ENCODE results near the gene TEAD3. TPM values are rescaled to one million over a fixed set of nuclear protein-coding genes. Genes with fewer than 3 reads are reported as not detected.
A peak's percentile ranks its signal among the peaks of the same experiment; 100 is the strongest.

TEAD3 gene
- total RNA-seq, 1 experiment from 2014 or later, result 27.0 TPM

- Histone ChIP-seq H3K4me1 (ENCODE audit: insufficient read depth, low read length) (peaks cover 11% of the 10 kb centered on the region; the same call in 1 of the 2 replicates), H2BK120ac (ENCODE audit: low read depth, low read length, poor library complexity, severe bottlenecking) (peak overlapping the region; percentile 89), H3K4me2 (ENCODE audit: insufficient read depth, insufficient read length, low read length) (peak overlapping the region; percentile 47), H2AFZ (ENCODE audit: low read length) (no peak overlapping the region), H4K91ac (ENCODE audit: insufficient read length, low read depth, low read length) (peak overlapping the region; percentile 93), H4K5ac (ENCODE audit: insufficient read length, low read depth, low read length) (peak overlapping the region; percentile 31), H3K27ac (ENCODE audit: insufficient read length, low read depth, low read length) (peak overlapping the region; percentile 32), H3K56ac (ENCODE audit: insufficient read length, low read depth, low read length) (no peak overlapping the region), H3K23me2 (ENCODE audit: insufficient read length, low read depth, low read length, poor library complexity, severe bottlenecking) (peaks cover 16% of the 10 kb centered on the region), H3K27me3 (ENCODE audit: insufficient read depth, low read length) (no peaks in the 10 kb centered on the region), H3K23ac (ENCODE audit: insufficient read length, low read depth, low read length) (no peak overlapping the region), H3K14ac (ENCODE audit: insufficient read depth, low read length) (peak overlapping the region; percentile 80), H3K9ac (ENCODE audit: extremely low read depth, insufficient read length, low read length) (peak overlapping the region; percentile 68), H3K4ac (ENCODE audit: low read depth, low read length) (peak overlapping the region; percentile 96), H3K9me3 (ENCODE audit: control insufficient read depth, low read depth, low read length) (no peaks in the 10 kb centered on the region), H2BK12ac (ENCODE audit: insufficient read length, low read depth, low read length) (peak overlapping the region; percentile 93), H3K79me2 (ENCODE audit: insufficient read depth, low read length) (no peaks in the 10 kb centered on the region), H3K18ac (ENCODE audit: insufficient read length, low read depth, low read length) (peak overlapping the region; percentile 95), H3T11ph (ENCODE audit: low read length) (peak overlapping the region; percentile 8), H2AK5ac (ENCODE audit: insufficient read length, low read length) (no peak overlapping the region), H4K8ac (replicated peaks; ENCODE audit: insufficient read length, low read depth, low read length) (no peak overlapping the region), H2BK15ac (ENCODE audit: low read depth, low read length) (no peak overlapping the region), H4K20me1 (ENCODE audit: control insufficient read depth, insufficient read depth, insufficient read length) (no peaks in the 10 kb centered on the region), H3K79me1 (ENCODE audit: insufficient read depth, low read depth, low read length, poor library complexity, severe bottlenecking) (no peaks in the 10 kb centered on the region), H2BK20ac (ENCODE audit: low read depth, low read length, poor library complexity, severe bottlenecking) (no peak overlapping the region), H2BK5ac (ENCODE audit: insufficient read length, low read length) (peak overlapping the region; percentile 45)
- DNase-seq, result peak; percentile 79
- Mint-ChIP-seq H3K27ac (peak overlapping the region; percentile 98 to 99 (median 99)), H3K9me3 (no peaks in the 10 kb centered on the region; a peak in 1 of 5 replicates), H3K4me3 (peak overlapping the region; percentile 61 to 68; a peak in 4 of 5 replicates), H3K27me3 (ENCODE audit: low read depth) (no peaks in the 10 kb centered on the region; the same call in 1 of the 2 replicates), H3K4me1 (peaks cover 42 to 48% of the 10 kb centered on the region in 2 experiments), H3K36me3 (ENCODE audit: insufficient read depth in 1 of 3, low read depth in 3 of 3) (peaks cover 2 to 22% (median 12%) of the 10 kb centered on the region in 3 experiments; a peak in 5 of 7 replicates)
- WGBS (ENCODE audit: extremely low coverage, insufficient read length, low lambda C conversion rate), result no CpG with 5 or more reads among the region's 11 CpGs
- TF ChIP-seq, protein P1, sequence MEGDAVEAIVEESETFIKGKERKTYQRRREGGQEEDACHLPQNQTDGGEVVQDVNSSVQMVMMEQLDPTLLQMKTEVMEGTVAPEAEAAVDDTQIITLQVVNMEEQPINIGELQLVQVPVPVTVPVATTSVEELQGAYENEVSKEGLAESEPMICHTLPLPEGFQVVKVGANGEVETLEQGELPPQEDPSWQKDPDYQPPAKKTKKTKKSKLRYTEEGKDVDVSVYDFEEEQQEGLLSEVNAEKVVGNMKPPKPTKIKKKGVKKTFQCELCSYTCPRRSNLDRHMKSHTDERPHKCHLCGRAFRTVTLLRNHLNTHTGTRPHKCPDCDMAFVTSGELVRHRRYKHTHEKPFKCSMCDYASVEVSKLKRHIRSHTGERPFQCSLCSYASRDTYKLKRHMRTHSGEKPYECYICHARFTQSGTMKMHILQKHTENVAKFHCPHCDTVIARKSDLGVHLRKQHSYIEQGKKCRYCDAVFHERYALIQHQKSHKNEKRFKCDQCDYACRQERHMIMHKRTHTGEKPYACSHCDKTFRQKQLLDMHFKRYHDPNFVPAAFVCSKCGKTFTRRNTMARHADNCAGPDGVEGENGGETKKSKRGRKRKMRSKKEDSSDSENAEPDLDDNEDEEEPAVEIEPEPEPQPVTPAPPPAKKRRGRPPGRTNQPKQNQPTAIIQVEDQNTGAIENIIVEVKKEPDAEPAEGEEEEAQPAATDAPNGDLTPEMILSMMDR (conservative IDR thresholded peaks at IDR 0.05), result no peak
These were observed 11.4 kb downstream of the TEAD3 start for GRCh38 chr6:35485402-35485877.
